HCT116 (cell line): ENCODE results near the gene IRF9. TPM values are rescaled to one million over a fixed set of nuclear protein-coding genes. Genes with fewer than 3 reads are reported as not detected.

Experiments used
- ATAC-seq: fragments of 200-7000 bp; cut with Tn5 transposase; 2 replicates; pipeline ENCODE4 v1.9.1; 2020; ENCODE audit warnings: mild to moderate bottlenecking, moderate library complexity
- Bru-seq: library from RNA; stranded (reverse); fragments of 400-500 nt; gene quantifications from one replicate; lab custom pipeline; 2021; lab: Mats Ljungman, UMichigan
- BruChase-seq, 2 experiments: library from RNA; stranded (reverse); fragments of 400-500 nt; gene quantifications; one replicate each; lab custom pipeline; 2021; lab: Mats Ljungman, UMichigan
- BruUV-seq: library from RNA; stranded (reverse); fragments of 400-500 nt; replicated peaks from 2 replicates; lab custom pipeline; 2021; lab: Mats Ljungman, UMichigan
- CTCF ChIA-PET: fragments of 300-600 bp; sonication (Branson Sonifier 250); formaldehyde crosslinking; loops from one replicate; lab custom pipeline; 2021; ENCODE audit warnings: antibody characterized with exemption; lab: Charles Lee
- POLR2A ChIA-PET: fragments of 300-600, 350-600 bp; sonication (Branson Sonifier 250); formaldehyde crosslinking; loops from one replicate; lab custom pipeline; 2021; ENCODE audit warnings: antibody characterized with exemption; lab: Charles Lee
- RAD21 ChIA-PET, 2 experiments: fragments of 300-600 bp; sonication (Branson Sonifier 250); formaldehyde crosslinking; loops; one replicate each; lab custom pipeline; 2023; ENCODE audit warnings: low total read pairs in 2 of 2; ENCODE audit not compliant: uncharacterized antibody in 2 of 2, unreplicated experiment in 2 of 2, low non-redundant PET in 1 of 2; lab: Charles Lee
- DNase-seq: peaks from one replicate; pipeline ENCODE4 v3.0.0-alpha.2; 2010; ENCODE audit warnings: low read depth, low spot score
- H2AFZ ChIP-seq: fragments of 200-600 bp; shearing (Covaris generic), sonication (generic); 2 replicates; pipeline ENCODE4 v1.6.1; 2017; ENCODE audit warnings: low read depth, mixed run types, mixed read lengths, antibody characterized with exemption, low read length; ENCODE audit not compliant: poor library complexity, severe bottlenecking
- H3K27ac ChIP-seq: 2 replicates; pipeline ENCODE4 v1.5.1; 2012; ENCODE audit warnings: low read depth, low read length
- H3K27me3 ChIP-seq: fragments of 200-600 bp; sonication (generic); 2 replicates; pipeline ENCODE4 v1.6.1; 2016; ENCODE audit warnings: mixed run types, low read length, mixed read lengths; ENCODE audit not compliant: insufficient read depth
- H3K36me3 ChIP-seq, 2 experiments: fragments of 200-500 bp in 1 of 2; fragments of 200-600 bp in 1 of 2; sonication (Bioruptor generic) in 1 of 2; sonication (generic) in 1 of 2; 2 replicates each; pipeline versions ENCODE4 v1.5.1 to v1.6.1; 2014 to 2016; ENCODE audit warnings: low read length in 2 of 2, inconsistent platforms in 1 of 2, mixed read lengths in 1 of 2, mixed run types in 1 of 2; ENCODE audit not compliant: insufficient read depth in 2 of 2, control insufficient read depth in 1 of 2
- H3K4me1 ChIP-seq, 2 experiments: fragments of 200-600 bp in 1 of 2; sonication (generic) in 1 of 2; 2 replicates each; pipeline versions ENCODE4 v1.5.1 to v1.6.1; 2012 to 2017; ENCODE audit warnings: low read length in 2 of 2, inconsistent platforms in 1 of 2, mild to moderate bottlenecking in 1 of 2, mixed read lengths in 1 of 2, mixed run types in 1 of 2, moderate library complexity in 1 of 2; ENCODE audit not compliant: insufficient read depth in 2 of 2, control insufficient read depth in 1 of 2
- H3K4me2 ChIP-seq: fragments of 200-600 bp; sonication (generic); 2 replicates; pipeline ENCODE4 v1.6.1; 2017; ENCODE audit warnings: mixed run types, low read length, mixed read lengths
- H3K4me3 ChIP-seq, 2 experiments: fragments of 200-600 bp in 1 of 2; sonication (generic) in 1 of 2; replicated peaks in 1 of 2; 2 replicates each; pipeline ENCODE4 v1.5.1; 2011 to 2016; ENCODE audit warnings: low read length in 2 of 2, control low read depth in 1 of 2, low read depth in 1 of 2, mild to moderate bottlenecking in 1 of 2, mixed read lengths in 1 of 2, mixed run types in 1 of 2
- H3K79me2 ChIP-seq: fragments of 200-600 bp; sonication (generic); 2 replicates; pipeline ENCODE4 v1.6.1; 2017; ENCODE audit warnings: mild to moderate bottlenecking, mixed run types, low read length, moderate library complexity, mixed read lengths; ENCODE audit not compliant: insufficient read depth
- H3K9ac ChIP-seq: fragments of 200-600 bp; sonication (generic); 2 replicates; pipeline ENCODE4 v1.6.1; 2016; ENCODE audit warnings: low read length, mixed read lengths
- H3K9me2 ChIP-seq: fragments of 200-600 bp; sonication (generic), shearing (Covaris generic); 2 replicates; pipeline ENCODE4 v1.6.1; 2017; ENCODE audit warnings: mixed run types, mild to moderate bottlenecking, moderate library complexity; ENCODE audit not compliant: insufficient read depth
- H3K9me3 ChIP-seq, 2 experiments: fragments of 200-500 bp in 1 of 2; fragments of 200-600 bp in 1 of 2; sonication (Bioruptor generic) in 1 of 2; sonication (generic) in 1 of 2; 2 replicates each; pipeline ENCODE4 v1.6.1; 2014 to 2017; ENCODE audit warnings: low read length in 2 of 2, mixed read lengths in 2 of 2, inconsistent platforms in 1 of 2, low read depth in 1 of 2, mild to moderate bottlenecking in 1 of 2, mixed run types in 1 of 2, moderate library complexity in 1 of 2; ENCODE audit not compliant: control insufficient read depth in 1 of 2, insufficient read depth in 1 of 2
- H4K20me1 ChIP-seq: fragments of 200-600 bp; sonication (generic), shearing (Covaris generic); 2 replicates; pipeline ENCODE4 v1.6.1; 2017; ENCODE audit warnings: mixed run types, mild to moderate bottlenecking, moderate library complexity; ENCODE audit not compliant: insufficient read depth
- CBX3 ChIP-seq: IDR thresholded peaks from 2 replicates; pipeline ENCODE4 v1.6.1; 2012; ENCODE audit warnings: low read depth
- CEBPB ChIP-seq: IDR thresholded peaks from 2 replicates; pipeline ENCODE4 v1.6.1; 2012; ENCODE audit warnings: low read depth
- JUND ChIP-seq: IDR thresholded peaks from 2 replicates; pipeline ENCODE4 v1.6.1; 2012
- POLR2A ChIP-seq: IDR thresholded peaks from 2 replicates; pipeline ENCODE4 v1.7.0; 2011; ENCODE audit warnings: borderline replicate concordance; ENCODE audit not compliant: insufficient read depth, insufficient read length; ENCODE audit errors: extremely low read depth
- POLR2AphosphoS5 ChIP-seq: IDR thresholded peaks from 2 replicates; pipeline ENCODE4 v1.6.1; 2011; ENCODE audit warnings: mild to moderate bottlenecking, low read depth, low read length, moderate library complexity
- RAD21 ChIP-seq: IDR thresholded peaks from 2 replicates; pipeline ENCODE4 v1.6.1; 2012; ENCODE audit warnings: low read depth, mild to moderate bottlenecking
- REST ChIP-seq: IDR thresholded peaks from 2 replicates; pipeline ENCODE4 v1.6.1; 2012; ENCODE audit warnings: low read depth
- SIN3A ChIP-seq: IDR thresholded peaks from 2 replicates; pipeline ENCODE4 v1.6.1; 2012; ENCODE audit warnings: low read depth
- SP1 ChIP-seq: IDR thresholded peaks from 2 replicates; pipeline ENCODE4 v1.6.1; 2012; ENCODE audit warnings: low read depth
- SRF ChIP-seq: IDR thresholded peaks from 2 replicates; pipeline ENCODE4 v1.6.1; 2012; ENCODE audit warnings: low read depth
- TCF7L2 ChIP-seq: IDR thresholded peaks from 2 replicates; pipeline ENCODE4 v1.7.0; 2011; ENCODE audit warnings: borderline replicate concordance, inconsistent platforms; ENCODE audit not compliant: insufficient read depth, insufficient read length; ENCODE audit errors: extremely low read depth
- ZFX ChIP-seq: fragments of 450-650 bp; IDR thresholded peaks from 2 replicates; pipeline ENCODE4 v1.6.1; 2017
- intact Hi-C: fragments of 100-400 bp; cut with micrococcal nuclease; formaldehyde crosslinking; loops from 2 replicates; pipeline ENCODE4 v1.10.0; 2022
- long read RNA-seq: library from polyadenylated mRNA; unstranded; transcript quantifications from one replicate; pipeline ENCODE4 v2.0.0, GENCODE V29; 2021; ENCODE audit not compliant: unreplicated experiment
- polyA plus RNA-seq: library from polyadenylated mRNA; unstranded; fragments of >200 nt; gene quantifications from 2 replicates; pipeline ENCODE4 v1.2.1, GENCODE V29; 2012; ENCODE audit warnings: missing spikeins
- total RNA-seq: library from RNA; stranded (reverse); gene quantifications from one replicate; pipeline ENCODE4 v1.2.1, GENCODE V29; 2021; ENCODE audit not compliant: unreplicated experiment
- TF ChIP-seq, protein P1 (sequence below): IDR thresholded peaks from 2 replicates; pipeline ENCODE4 v1.6.1; 2012
- TF ChIP-seq, protein P2 (sequence below), 3 experiments: fragments of 200-600 bp in 1 of 3; sonication (generic) in 1 of 3; IDR thresholded peaks in 2 of 3; conservative IDR thresholded peaks in 1 of 3; 2 replicates each; pipeline ENCODE4 v1.5.1; 2012 to 2017; ENCODE audit warnings: low read depth in 2 of 3, low read length in 2 of 3, antibody characterized with exemption in 1 of 3, borderline replicate concordance in 1 of 3, control low read depth in 1 of 3, mild to moderate bottlenecking in 1 of 3, mixed read lengths in 1 of 3, mixed run types in 1 of 3, moderate library complexity in 1 of 3; ENCODE audit not compliant: insufficient read depth in 1 of 3
- TF ChIP-seq, protein P3 (sequence below): IDR thresholded peaks from 2 replicates; pipeline ENCODE4 v1.6.1; 2012

The IRF9 gene, protein sequence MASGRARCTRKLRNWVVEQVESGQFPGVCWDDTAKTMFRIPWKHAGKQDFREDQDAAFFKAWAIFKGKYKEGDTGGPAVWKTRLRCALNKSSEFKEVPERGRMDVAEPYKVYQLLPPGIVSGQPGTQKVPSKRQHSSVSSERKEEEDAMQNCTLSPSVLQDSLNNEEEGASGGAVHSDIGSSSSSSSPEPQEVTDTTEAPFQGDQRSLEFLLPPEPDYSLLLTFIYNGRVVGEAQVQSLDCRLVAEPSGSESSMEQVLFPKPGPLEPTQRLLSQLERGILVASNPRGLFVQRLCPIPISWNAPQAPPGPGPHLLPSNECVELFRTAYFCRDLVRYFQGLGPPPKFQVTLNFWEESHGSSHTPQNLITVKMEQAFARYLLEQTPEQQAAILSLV
- total RNA-seq (21.7 TPM), Bru-seq, nascent RNA (percentile 52 among the genes with signal in this experiment), BruChase-seq, experiment 1, labeled RNA remaining after a 6-hour chase (percentile 74 among the genes with signal in this experiment), BruChase-seq, experiment 2, labeled RNA remaining after a 2-hour chase (percentile 67 among the genes with signal in this experiment)
- 22.9 and 34.4 TPM in 2 replicates for polyA plus RNA-seq
- long read RNA-seq, transcript IRF9-202 (9 exons, 1,838 nt), result major isoform, 14 of 28 reads
- long read RNA-seq, partial matches to known transcripts, result 3 of 28 reads
- long read RNA-seq, other reads (novel, unspliced or antisense), result 6 of 28 reads

- DNase-seq (peak; percentile 89), ATAC-seq (peak; percentile 95)
- Histone ChIP-seq H3K36me3 (peaks cover 21 to 37% of the 10 kb centered on the region in 2 experiments; a peak in 3 of 4 replicates), H3K4me2 (peak within 1 kb of the TSS; percentile 87), H3K79me2 (no peaks in the 10 kb centered on the region), H4K20me1 (no peaks in the 10 kb centered on the region), H3K4me3 (peak within 1 kb of the TSS; percentile 58 to 60), H3K9me2 (no peaks in the 10 kb centered on the region), H3K27me3 (no peaks in the 10 kb centered on the region), H3K27ac (peak within 1 kb of the TSS; percentile 84), H3K9ac (peak within 1 kb of the TSS; percentile 61), H3K9me3 (no peaks in the 10 kb centered on the region), H2AFZ (no peak within 1 kb of the TSS), H3K4me1 (peaks cover 15 to 21% of the 10 kb centered on the region in 2 experiments)
- POLR2A ChIA-PET, result interaction anchor here (1.0 to 3.1 kb wide), 13 partner anchors 14 to 103 kb away, joined by 3 to 18 read pairs (median 4); partner anchors contain the start of genes CHMP4A, DCAF11, EMC9 and NRL
- intact Hi-C loops, result loop anchor here (1.0 to 2.0 kb wide), 2 partner anchors 46 to 103 kb away; partner anchors contain the start of genes DCAF11 and NRL
- CTCF ChIA-PET, result interaction anchor here (0.6 to 3.2 kb wide), 22 partner anchors 8 to 137 kb away, joined by 3 to 20 read pairs (median 4); partner anchors contain the start of genes CHMP4A, DCAF11, EMC9 and IPO4
- BruUV-seq, result no TSS peak
- RAD21 ChIA-PET, result interaction anchor here in 1 of 2 experiments (1.0 kb wide), 1 partner anchor 14 kb away, joined by 3 read pairs; the partner anchor contains the start of genes PSME2 and RNF31
- TF ChIP-seq, protein P1, sequence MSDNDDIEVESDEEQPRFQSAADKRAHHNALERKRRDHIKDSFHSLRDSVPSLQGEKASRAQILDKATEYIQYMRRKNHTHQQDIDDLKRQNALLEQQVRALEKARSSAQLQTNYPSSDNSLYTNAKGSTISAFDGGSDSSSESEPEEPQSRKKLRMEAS, result peak; percentile 86
- peak; percentile 88 for TF ChIP-seq POLR2AphosphoS5
- peak; percentile 85 for TF ChIP-seq RAD21
- TF ChIP-seq CBX3, result 0 out of 2 replicates have a peak, but pooled peaks have one; percentile 56
- TF ChIP-seq CEBPB, result no peak
- no peak; the same call in 1 of the 2 replicates for TF ChIP-seq SRF
- TF ChIP-seq, protein P2, sequence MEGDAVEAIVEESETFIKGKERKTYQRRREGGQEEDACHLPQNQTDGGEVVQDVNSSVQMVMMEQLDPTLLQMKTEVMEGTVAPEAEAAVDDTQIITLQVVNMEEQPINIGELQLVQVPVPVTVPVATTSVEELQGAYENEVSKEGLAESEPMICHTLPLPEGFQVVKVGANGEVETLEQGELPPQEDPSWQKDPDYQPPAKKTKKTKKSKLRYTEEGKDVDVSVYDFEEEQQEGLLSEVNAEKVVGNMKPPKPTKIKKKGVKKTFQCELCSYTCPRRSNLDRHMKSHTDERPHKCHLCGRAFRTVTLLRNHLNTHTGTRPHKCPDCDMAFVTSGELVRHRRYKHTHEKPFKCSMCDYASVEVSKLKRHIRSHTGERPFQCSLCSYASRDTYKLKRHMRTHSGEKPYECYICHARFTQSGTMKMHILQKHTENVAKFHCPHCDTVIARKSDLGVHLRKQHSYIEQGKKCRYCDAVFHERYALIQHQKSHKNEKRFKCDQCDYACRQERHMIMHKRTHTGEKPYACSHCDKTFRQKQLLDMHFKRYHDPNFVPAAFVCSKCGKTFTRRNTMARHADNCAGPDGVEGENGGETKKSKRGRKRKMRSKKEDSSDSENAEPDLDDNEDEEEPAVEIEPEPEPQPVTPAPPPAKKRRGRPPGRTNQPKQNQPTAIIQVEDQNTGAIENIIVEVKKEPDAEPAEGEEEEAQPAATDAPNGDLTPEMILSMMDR (IDR thresholded peaks at IDR 0.05 in 2 of 3, conservative IDR thresholded peaks at IDR 0.05 in 1 of 3; ENCODE audit: borderline replicate concordance in 1 of 3, insufficient read depth in 1 of 3, low read depth in 2 of 3, low read length in 2 of 3), result peak; percentile 77 to 94 (median 87)
- TF ChIP-seq SIN3A, result peak; percentile 41; the same call in 1 of the 2 replicates
- peak; percentile 60 for TF ChIP-seq TCF7L2
- no peak for TF ChIP-seq REST
- TF ChIP-seq SP1, result peak; percentile 72; the same call in 1 of the 2 replicates
- TF ChIP-seq ZFX, result no peak
- peak; percentile 53 for TF ChIP-seq POLR2A
- TF ChIP-seq JUND, result no peak; the same call in 1 of the 2 replicates
- TF ChIP-seq, protein P3, sequence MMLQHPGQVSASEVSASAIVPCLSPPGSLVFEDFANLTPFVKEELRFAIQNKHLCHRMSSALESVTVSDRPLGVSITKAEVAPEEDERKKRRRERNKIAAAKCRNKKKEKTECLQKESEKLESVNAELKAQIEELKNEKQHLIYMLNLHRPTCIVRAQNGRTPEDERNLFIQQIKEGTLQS, result no peak
Observed at GRCh38 chr14:24160850-24161804, at the start of gene IRF9. TSS of gene IRF9 (plus strand) at chr14:24161265. CDS start at chr14:24162145, 880 bp downstream.
